K562 (cell line): ENCODE measurements around the gene SH2B2. TPM values are rescaled to one million over a fixed set of nuclear protein-coding genes. Genes with fewer than 3 reads are reported as not detected.

Experiments
- ATAC-seq: fragments of 200-7000 bp; cut with Tn5 transposase; 3 replicates; pipeline ENCODE4 v1.9.1; 2020; ENCODE audit warnings: moderate library complexity
- BruUV-seq: library from RNA; stranded (reverse); fragments of 400-500 nt; replicated peaks from 2 replicates; lab custom pipeline; 2021; lab: Mats Ljungman, UMichigan
- CTCF ChIA-PET: fragments of 300-600 bp; formaldehyde crosslinking; extraction: SDS; loops from one replicate; lab custom pipeline; 2021; ENCODE audit warnings: low intra/inter-chr PET ratio; lab: Yijun Ruan, JAX
- POLR2A ChIA-PET: fragments of 300-600, 350-650 bp; sonication (Branson Sonifier 250); formaldehyde crosslinking; extraction: SDS; loops from one replicate; lab custom pipeline; 2021; ENCODE audit warnings: antibody characterized with exemption, inconsistent platforms; lab: Yijun Ruan, JAX
- DNase-seq, 4 experiments: peaks; one replicate each; pipeline versions ENCODE4 v3.0.0 to v3.0.0-alpha.2; 2011 to 2018; ENCODE audit warnings: low spot score in 3 of 4, mixed read lengths in 3 of 4; ENCODE audit errors: extremely low read depth in 1 of 4
- FAIRE-seq: peaks from 2 replicates; lab custom pipeline; 2011; peaks lifted over from hg19 to GRCh38; lab: Jason Lieb, UNC
- H2AFZ ChIP-seq: 2 replicates; pipeline ENCODE4 v1.6.0; 2011; ENCODE audit warnings: low read depth, low read length, control low read depth, inconsistent platforms
- H3K27ac ChIP-seq: fragments of 200-600 bp; 3 replicates; pipeline ENCODE4 v1.8.0; 2011; ENCODE audit warnings: low read depth, mild to moderate bottlenecking, control low read depth, inconsistent platforms, low read length, moderate library complexity, mixed read lengths; ENCODE audit errors: extremely low read depth
- H3K27me3 ChIP-seq, 2 experiments: fragments of 300-600 bp in 1 of 2; 2 replicates in 1 of 2; 3 replicates in 1 of 2; pipeline versions ENCODE4 v1.6.0 to v1.8.0; 2011; ENCODE audit warnings: inconsistent platforms in 2 of 2, low read length in 2 of 2, mild to moderate bottlenecking in 1 of 2, mixed read lengths in 1 of 2, moderate library complexity in 1 of 2; ENCODE audit not compliant: control insufficient read depth in 2 of 2, insufficient read depth in 2 of 2
- H3K36me3 ChIP-seq: fragments of 300-600 bp; 3 replicates; pipeline ENCODE4 v1.8.0; 2011; ENCODE audit warnings: mild to moderate bottlenecking, low read length, inconsistent platforms; ENCODE audit not compliant: control insufficient read depth, insufficient read depth
- H3K4me1 ChIP-seq, 2 experiments: fragments of 200-600 bp in 1 of 2; replicated peaks in 1 of 2; 2 replicates in 1 of 2; 3 replicates in 1 of 2; pipeline versions ENCODE4 v1.5.1 to v1.8.0; 2011; ENCODE audit warnings: inconsistent platforms in 2 of 2, low read length in 2 of 2, mild to moderate bottlenecking in 1 of 2, mixed read lengths in 1 of 2, moderate library complexity in 1 of 2; ENCODE audit not compliant: control insufficient read depth in 2 of 2, insufficient read depth in 2 of 2
- H3K4me2 ChIP-seq: 2 replicates; pipeline ENCODE4 v1.6.1; 2011; ENCODE audit warnings: low read length, control low read depth, inconsistent platforms, mixed read lengths; ENCODE audit not compliant: insufficient read depth
- H3K4me3 ChIP-seq: fragments of 200-600 bp; sonication (generic), shearing (Covaris generic); 2 replicates; pipeline ENCODE4 v1.5.1; 2016; ENCODE audit warnings: control low read depth, inconsistent platforms
- H3K79me2 ChIP-seq: fragments of 200-600 bp; 3 replicates; pipeline ENCODE4 v1.8.0; 2011; ENCODE audit warnings: low read length, inconsistent platforms; ENCODE audit not compliant: control insufficient read depth, insufficient read depth
- H3K9ac ChIP-seq, 2 experiments: 2 replicates each; pipeline versions ENCODE4 v1.6.0 to v1.6.1; 2011; ENCODE audit warnings: low read depth in 2 of 2, low read length in 2 of 2, control low read depth in 1 of 2, inconsistent platforms in 1 of 2, mild to moderate bottlenecking in 1 of 2, mixed read lengths in 1 of 2; ENCODE audit not compliant: insufficient read depth in 1 of 2
- H3K9me1 ChIP-seq: one replicate; pipeline ENCODE4 v1.6.0; 2011; ENCODE audit warnings: inconsistent platforms, mild to moderate bottlenecking, low read length, moderate library complexity; ENCODE audit not compliant: control insufficient read depth, insufficient read depth
- H3K9me3 ChIP-seq: replicated peaks from 2 replicates; pipeline ENCODE4 v1.5.1; 2011; ENCODE audit warnings: low read depth, low read length, inconsistent platforms; ENCODE audit not compliant: control insufficient read depth, insufficient read depth
- H4K20me1 ChIP-seq: replicated peaks from 2 replicates; pipeline ENCODE4 v1.6.1; 2011; ENCODE audit warnings: low read length, inconsistent platforms, mixed read lengths; ENCODE audit not compliant: control insufficient read depth, insufficient read depth
- BRD4 ChIP-seq: fragments of 200-600 bp; sonication (generic); IDR thresholded peaks from 2 replicates; pipeline ENCODE4 v1.6.1; 2017; ENCODE audit warnings: inconsistent platforms
- CREB3 ChIP-seq: fragments of 450-650 bp; conservative IDR thresholded peaks from 2 replicates; pipeline ENCODE4 v1.6.1; 2016; ENCODE audit warnings: missing genetic modification characterization, low read depth, mild to moderate bottlenecking, missing compliant biosample characterization, moderate library complexity
- E2F8 ChIP-seq: fragments of 450-650 bp; IDR thresholded peaks from 2 replicates; pipeline ENCODE4 v1.7.1; 2018; ENCODE audit warnings: mild to moderate bottlenecking, low read depth; ENCODE audit not compliant: partially characterized antibody
- IRF9 ChIP-seq: fragments of 450-650 bp; IDR thresholded peaks from 2 replicates; pipeline ENCODE4 v1.6.1; 2016; ENCODE audit warnings: missing biosample characterization, missing genetic modification characterization
- MBD2 ChIP-seq: sonication (generic); IDR thresholded peaks from 2 replicates; pipeline ENCODE4 v1.6.1; 2016; ENCODE audit warnings: low read depth, borderline replicate concordance
- MXD1 ChIP-seq: fragments of 250-450 bp; sonication (Bioruptor Pico); IDR thresholded peaks from 2 replicates; pipeline ENCODE4 v1.8.0; 2021; ENCODE audit warnings: borderline replicate concordance, mild to moderate bottlenecking, moderate library complexity; ENCODE audit not compliant: poor library complexity, severe bottlenecking
- SNIP1 ChIP-seq: fragments of 450-650 bp; IDR thresholded peaks from 2 replicates; pipeline ENCODE4 v1.7.1; 2017; ENCODE audit warnings: low read depth, mild to moderate bottlenecking
- SPI1 ChIP-seq: IDR thresholded peaks from 2 replicates; pipeline ENCODE4 v1.6.1; 2011; ENCODE audit warnings: low read depth, low read length, control low read depth, borderline replicate concordance
- ZBTB12 ChIP-seq: fragments of 250-450 bp; sonication (Bioruptor Pico); IDR thresholded peaks from 2 replicates; pipeline ENCODE4 v1.4.0; 2020
- WGBS: fragments of 100-300 bp; shearing (Covaris generic); methylation state at CpG from one replicate; pipeline ENCODE4 v1.1.6; 2016; ENCODE audit warnings: low coverage, mixed read lengths; ENCODE audit not compliant: insufficient coverage; ENCODE audit errors: missing lambda C conversion rate; 5-methylcytosine and 5-hydroxymethylcytosine counted together
- in situ Hi-C: fragments of 300-500 bp; cut with MboI; formaldehyde crosslinking; loops from 4 replicates; pipeline ENCODE4 v1.15.0; 2018; ENCODE audit warnings: inconsistent platforms, mixed read lengths
- intact Hi-C: fragments of 100-400 bp; cut with micrococcal nuclease; formaldehyde crosslinking; loops from 2 replicates; pipeline ENCODE4 v1.14.2; 2022
- polyA plus RNA-seq, 8 experiments: library from polyadenylated mRNA; depleted of rRNA in 4 of 8; stranded (reverse) in 5 of 8; unstranded in 3 of 8; fragments of >200 nt; fragmentation: Nextera tagmentation in 2 of 8; fragmentation: Illumina TruSeq in 1 of 8; extraction: Ambion mirVana in 2 of 8; extraction: Trizol in 1 of 8; gene quantifications; 2 replicates each; pipeline versions ENCODE4 v1.2.1 to v1.2.3, GENCODE V29; 2011 to 2014; ENCODE audit warnings: inconsistent platforms in 1 of 8, missing spikeins in 1 of 8
- total RNA-seq, 7 experiments: library from RNA; depleted of rRNA in 6 of 7; stranded (reverse); fragments of >200 nt in 6 of 7; fragmentation: Illumina TruSeq in 2 of 7; extraction: Trizol in 2 of 7; gene quantifications; 2 replicates each; pipeline versions ENCODE4 v1.2.1 to v1.2.3, GENCODE V29; 2011 to 2021; ENCODE audit warnings: low replicate concordance in 1 of 7

The SH2B2 gene
- total and polyA plus RNA-seq, 9 of the 15 experiments (the other 6 are each of a cell fraction or from before 2014, with no cell fraction given): 0.03 to 0.89 (median 0.07) TPM; not detected in 4

GRCh38 chr7:102266541-102266940 lies 20.1 kb upstream of the SH2B2 start:
- ATAC-seq (no peak), FAIRE-seq (no peak), DNase-seq (no peak)
- BruUV-seq: no TSS peak
- no peaks in the 10 kb centered on the region for H3K79me2 ChIP-seq
- WGBS: 42% methylated on average over 14 of the region's 14 CpGs
- ChIA-PET CTCF (no interaction called here), POLR2A (interaction anchor here (0.6 to 0.9 kb wide), 2 partner anchors 12 to 267 kb away, joined by 3 read pairs; no protein-coding TSS in a partner anchor)
- no peaks in the 10 kb centered on the region for H3K36me3 ChIP-seq
- H3K9me3 ChIP-seq: no peaks in the 10 kb centered on the region
- no peak overlapping the region for H3K27ac ChIP-seq
- H3K4me2 ChIP-seq: no peak overlapping the region
- H3K9ac ChIP-seq: peak overlapping the region in 1 of 2 experiments; percentile 68; a peak in 1 of 4 replicates
- no peak overlapping the region for H3K4me3 ChIP-seq
- 0 out of 2 replicates have a peak, but pooled peaks cover 6% of the 10 kb centered on the region for H4K20me1 ChIP-seq
- H2AFZ ChIP-seq: no peak overlapping the region
- intact Hi-C loops: no loop called here
- peaks cover 15 to 44% of the 10 kb centered on the region in 2 experiments for H3K4me1 ChIP-seq
- TF ChIP-seq CREB3 (tag) (no peak), BRD4 (no peak), SPI1 (no peak), MBD2 (no peak), MXD1 (CRISPR knock-in tag) (no peak), SNIP1 (no peak), E2F8 (no peak), IRF9 (tag) (no peak), ZBTB12 (CRISPR knock-in tag) (no peak)
- in situ Hi-C loops: no loop called here
- H3K9me1 ChIP-seq: no peaks in the 10 kb centered on the region
- peaks cover 0 to 16% of the 10 kb centered on the region in 2 experiments; a peak in 2 of 5 replicates for H3K27me3 ChIP-seq
